NCI-H2196 (cell line): ENCODE data around the gene MPV17L2.

Experiments used
- DNase-seq: peaks from one replicate; lab custom pipeline; 2025; ENCODE audit not compliant: unreplicated experiment; lab: John Stamatoyannopoulos, UW

Gene MPV17L2

DNA sequence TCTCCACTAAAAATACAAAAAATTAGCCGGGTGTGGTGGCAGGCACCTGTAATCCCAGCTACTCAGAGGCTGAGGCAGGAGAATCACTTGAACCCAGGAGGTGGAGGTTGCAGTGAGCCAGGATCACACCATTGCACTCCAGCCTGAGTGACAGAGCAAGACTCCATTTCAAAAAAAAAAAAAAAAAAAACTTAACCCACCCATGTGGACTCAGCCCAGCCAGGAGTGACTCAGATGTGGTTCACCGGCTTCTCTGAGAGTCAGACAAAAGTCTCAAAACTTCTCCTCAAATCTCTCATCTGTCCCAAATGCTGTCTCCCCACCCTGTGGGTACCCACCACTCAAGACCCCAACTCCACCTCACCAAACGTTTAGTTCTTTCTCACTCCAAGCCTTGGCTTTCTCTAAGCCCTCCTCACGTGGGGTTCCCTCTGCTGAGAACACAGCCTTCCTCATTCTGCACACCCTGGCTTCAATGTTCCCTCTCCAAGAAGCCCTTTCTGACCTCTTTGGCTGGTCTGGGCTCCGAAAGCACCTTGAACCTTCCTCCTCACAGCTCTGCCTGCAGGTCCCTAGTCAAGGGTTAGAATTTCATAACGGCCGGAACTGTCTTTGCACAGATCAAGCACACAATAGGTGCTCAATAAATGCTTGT, 21.9 kb downstream of the MPV17L2 start:
- DNase-seq = no peak

DNA sequence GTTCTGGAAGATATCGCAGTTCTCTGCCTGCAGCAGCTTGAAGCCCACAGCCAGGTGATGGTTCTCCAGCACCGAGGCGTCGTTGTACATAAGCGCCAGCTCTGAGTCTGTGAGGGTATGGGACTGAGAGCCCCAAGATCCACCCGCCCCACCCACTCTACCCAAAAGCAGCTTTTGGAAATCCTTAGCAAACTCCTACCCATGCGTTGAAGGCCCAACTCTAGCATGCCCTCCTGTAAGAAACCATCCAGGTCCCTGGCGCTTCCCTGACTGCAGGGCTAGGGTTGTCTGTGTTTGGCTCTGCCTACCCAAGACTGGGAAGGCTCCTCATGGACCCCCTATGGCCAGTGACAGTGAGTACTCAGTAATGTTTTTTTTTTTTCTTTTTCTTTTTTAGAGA, 23.8 kb downstream of the MPV17L2 start:
- DNase-seq = no peak

GRCh38 chr19:18218159-18218558, 25.1 kb downstream of the MPV17L2 start:
- no peak for DNase-seq

- no peak for DNase-seq
Observed at GRCh38 chr19:18218600-18218999, 25.6 kb downstream of the MPV17L2 start.

DNA sequence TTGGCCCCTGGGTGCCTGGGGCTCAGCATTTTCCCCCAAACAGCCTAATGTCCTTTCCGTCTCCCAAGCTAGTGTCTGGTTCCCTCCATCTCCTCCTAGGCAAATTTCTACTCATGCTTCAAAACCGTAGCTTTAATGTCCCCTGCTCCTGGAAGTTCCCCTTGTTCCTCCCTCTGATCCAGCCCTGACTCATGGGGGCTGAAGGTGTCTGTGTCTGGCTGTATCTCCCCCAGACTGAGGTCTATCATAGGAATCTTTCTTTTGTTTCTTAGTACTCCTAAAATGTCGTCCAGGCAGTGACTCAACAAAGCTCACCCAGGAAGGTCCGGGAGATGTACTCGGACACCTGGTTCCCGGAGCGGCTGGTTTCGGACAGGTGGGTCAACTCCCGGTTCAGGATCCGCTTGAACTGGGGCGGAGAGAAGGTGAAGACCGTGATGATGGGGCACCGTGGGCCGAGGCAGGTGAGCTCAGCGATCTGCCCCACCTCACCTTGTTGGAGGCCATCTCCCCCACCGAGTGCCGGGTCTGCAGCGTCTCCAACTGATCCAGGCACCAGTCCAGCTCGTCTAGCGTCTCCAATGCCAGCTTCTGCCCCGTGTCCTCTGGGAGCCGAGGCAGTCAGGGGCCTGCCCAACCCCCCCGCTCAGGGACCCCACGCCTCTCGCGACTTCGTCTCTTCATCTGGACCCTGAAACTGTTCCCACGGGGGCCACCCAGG, 27.1 kb downstream of the MPV17L2 start:
- no peak for DNase-seq

GRCh38 chr19:18220632-18221275, 27.7 kb downstream of the MPV17L2 start:
- DNase-seq = no peak

GRCh38 chr19:18221815-18222725, 29.1 kb downstream of the MPV17L2 start:
- DNase-seq = no peak

GRCh38 chr19:18223860-18224524, 31.0 kb downstream of the MPV17L2 start:
- peak; percentile 67 for DNase-seq

GRCh38 chr19:18224525-18225354, 31.7 kb downstream of the MPV17L2 start:
- DNase-seq = peak; percentile 99

DNA sequence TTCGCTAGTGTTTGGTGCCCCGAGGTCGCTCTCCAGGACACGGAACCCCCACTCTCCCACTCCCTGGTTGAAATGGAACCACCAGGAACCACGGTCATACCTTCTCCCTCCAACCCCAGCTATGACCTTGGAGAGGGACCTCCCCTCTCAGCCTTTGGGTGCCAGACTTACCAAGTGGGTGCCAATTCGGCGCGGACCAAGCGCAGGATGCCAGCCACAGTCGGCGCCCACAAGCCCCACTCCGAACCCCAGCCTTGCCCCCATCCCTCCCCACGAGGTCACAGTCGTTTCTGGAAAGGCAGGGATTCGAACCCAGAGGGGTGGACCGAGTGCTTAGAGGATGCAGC, 32.3 kb downstream of the MPV17L2 start:
- DNase-seq = no peak

DNA sequence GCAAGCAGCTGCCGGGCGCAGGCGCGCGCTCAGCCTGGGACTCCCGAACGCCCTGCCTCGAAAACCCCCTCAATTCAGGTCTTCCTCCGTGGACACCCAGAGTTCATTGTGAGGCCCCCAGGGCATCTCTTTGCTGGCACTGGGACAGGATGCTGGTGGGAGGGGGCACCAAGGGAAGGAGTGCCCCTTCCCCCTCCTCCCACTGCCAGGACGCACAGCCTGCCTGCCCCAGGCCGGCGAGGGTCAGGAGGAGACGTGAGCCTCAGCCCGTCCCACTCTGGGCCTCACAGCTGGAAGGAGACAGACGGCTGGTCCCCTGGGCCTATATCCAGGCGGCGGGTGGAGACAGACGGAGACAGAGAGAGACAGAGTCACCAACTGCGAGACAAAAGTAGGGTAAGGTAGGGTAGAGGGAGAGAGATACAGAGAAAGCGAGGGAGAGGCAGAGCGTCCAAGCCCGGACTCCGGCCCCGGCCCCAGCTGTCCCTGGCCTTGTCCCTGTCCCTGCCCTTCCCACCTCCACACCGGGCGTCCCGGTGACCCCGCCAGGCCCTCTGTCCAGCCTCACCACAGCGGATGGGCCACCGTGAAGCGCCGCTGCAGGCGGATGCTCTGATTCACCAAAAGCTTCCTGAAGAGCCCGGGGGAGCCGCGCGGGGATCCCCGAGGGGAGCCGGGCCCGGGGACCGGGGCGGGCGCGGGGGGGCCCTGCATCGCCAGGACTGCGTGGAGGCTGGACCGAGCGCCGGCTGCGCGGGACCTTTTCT, 32.9 kb downstream of the MPV17L2 start, which contains the start of gene PDE4C:
Gene PDE4C, minus strand, starts transcription at position 737 of the 767 bp plus-strand sequence. Its CDS starts 23 bp downstream, at position 714.
- DNase-seq = no peak

- DNase-seq = no peak
Observed at GRCh38 chr19:18226956-18227780, 34.1 kb downstream of the MPV17L2 start.

DNA sequence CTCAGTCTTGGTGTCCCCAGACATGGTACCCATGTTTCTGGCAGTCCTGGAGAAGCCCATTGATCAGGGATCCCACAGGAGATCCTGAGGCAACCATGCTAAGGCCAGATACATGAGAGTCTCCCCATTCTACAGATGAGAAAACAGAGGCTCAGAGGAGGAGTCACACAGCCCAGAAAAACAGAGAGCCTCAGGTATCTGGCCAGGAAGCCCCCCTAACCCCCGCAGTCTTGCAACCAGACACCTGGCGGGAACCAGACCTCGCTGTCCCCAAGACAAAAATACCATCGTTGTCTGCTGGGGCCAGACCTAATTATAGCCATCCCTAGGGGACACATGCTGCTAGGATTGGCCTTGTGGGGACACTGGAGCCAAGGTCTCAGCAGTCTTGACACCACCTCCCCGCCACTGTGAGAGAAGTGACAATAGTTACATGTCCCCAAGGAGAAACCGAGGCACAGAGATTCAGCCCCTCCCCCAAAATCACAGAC, 34.8 kb downstream of the MPV17L2 start:
- no peak for DNase-seq

- no peak for DNase-seq
Observed at GRCh38 chr19:18229474-18229873, 36.5 kb downstream of the MPV17L2 start.

DNA sequence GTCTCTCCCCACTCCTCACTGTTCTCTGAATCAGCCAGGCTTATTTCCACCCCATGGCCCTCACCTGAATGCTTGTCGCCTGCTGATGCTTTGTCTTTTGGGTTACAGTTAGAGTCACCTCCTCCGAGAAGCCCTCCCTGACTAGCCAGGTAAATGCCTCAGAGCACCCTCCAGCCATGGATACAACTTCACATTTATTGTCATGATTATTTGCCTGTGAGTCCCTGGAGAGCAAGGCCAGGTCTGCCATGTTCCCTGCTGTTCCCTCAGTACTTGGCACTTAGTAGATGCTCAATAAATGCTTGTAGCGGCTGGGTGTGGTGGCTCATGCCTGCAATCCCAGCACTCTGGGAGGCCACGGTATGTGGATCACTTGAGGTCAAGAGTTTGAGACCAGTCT, 36.9 kb downstream of the MPV17L2 start:
- no peak for DNase-seq

DNA sequence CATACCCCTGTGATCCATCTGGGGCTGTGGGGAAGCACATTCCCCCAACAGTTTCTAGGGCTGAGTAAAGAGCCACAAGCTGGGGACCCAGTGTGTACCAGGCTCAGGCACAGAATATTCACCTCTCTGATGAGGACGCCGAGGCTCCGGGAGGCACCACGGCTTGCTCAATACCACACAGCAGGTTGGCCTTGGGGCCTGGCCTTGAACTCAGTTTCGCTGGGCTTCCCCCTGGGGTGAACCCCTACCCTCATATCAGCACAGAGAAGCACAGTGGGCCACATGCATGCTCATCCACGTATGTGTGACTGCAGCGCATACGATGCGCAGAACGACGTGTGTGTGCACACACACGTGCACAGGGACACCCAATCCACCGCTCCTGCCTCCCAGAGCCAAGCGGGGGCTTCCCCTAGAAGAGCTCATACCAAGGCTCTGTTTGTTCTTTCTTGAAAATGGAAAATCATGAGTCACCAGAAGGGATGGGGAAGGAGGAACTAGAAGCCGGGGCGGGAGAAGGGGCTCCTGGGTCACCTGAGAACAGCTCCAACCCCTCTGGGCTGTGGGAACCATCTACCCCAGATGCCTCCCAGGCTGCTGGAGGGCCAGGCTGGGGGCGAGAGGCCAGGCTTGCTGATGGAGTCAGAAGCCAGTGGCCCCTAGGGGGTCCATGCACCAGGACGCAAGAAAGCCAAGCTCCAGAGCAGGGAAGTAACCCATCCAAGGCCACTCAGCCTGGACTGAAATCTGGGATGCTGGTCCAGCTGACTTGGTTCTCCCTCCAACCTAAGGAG, 38.1 kb downstream of the MPV17L2 start:
- DNase-seq = no peak

DNA sequence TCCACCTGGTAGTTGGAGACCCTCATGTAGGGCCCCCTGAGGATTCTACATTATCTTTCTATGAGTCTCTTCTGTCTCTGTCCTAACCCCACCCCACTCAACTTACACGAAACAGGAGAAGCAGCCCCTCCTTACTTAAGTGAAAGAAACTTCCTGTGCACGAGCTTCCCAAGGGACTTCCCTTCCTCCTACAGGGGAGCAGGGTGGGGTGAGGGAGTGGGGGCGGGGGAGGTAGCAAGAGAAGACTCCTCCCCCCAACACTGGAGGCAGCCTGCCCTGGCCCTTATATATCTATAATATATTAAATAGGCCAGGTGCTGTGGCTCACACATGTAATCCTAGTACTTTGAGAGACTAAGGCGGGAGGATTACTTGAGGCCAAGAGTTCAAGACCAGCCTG, 38.8 kb downstream of the MPV17L2 start:
- DNase-seq = no peak
